GM18873 (cell line): ENCODE measurements around the gene SF3A1.
"Not testable (repeated sequence)": the region's sequence is repeated elsewhere in the genome, so short reads cannot be mapped to it uniquely, and the experiment has no call there.

Experiments
- ATAC-seq: cut with Tn5 transposase; IDR thresholded peaks from one replicate; pipeline ENCODE4 v1.9.1; 2021; ENCODE audit warnings: mild to moderate bottlenecking, moderate library complexity, moderate number of reproducible peaks; ENCODE audit not compliant: unreplicated experiment, low FRiP score

SF3A1 gene

DNA sequence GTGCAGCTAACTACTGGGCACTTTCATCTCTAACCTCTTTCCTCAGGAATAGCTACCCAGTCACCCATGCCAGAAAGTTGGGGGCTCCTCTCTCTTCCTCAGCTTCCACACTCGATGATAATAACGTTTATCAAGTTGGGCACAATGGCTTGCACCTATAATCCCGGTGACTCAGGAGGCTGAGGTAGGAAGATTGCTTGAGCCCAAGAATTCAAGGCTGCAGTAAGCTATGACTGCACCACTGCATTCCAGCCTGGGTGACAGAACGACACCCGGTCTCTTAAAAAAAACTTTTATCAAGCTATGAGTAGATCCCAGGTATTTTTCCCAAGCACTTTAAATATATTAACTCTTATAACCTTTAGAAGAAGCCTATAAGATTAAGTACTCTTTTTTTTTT is 2.0 kb downstream of the SF3A1 start:
- no peak for ATAC-seq

- no peak for ATAC-seq
These were observed 5.5 kb downstream of the SF3A1 start for GRCh38 chr22:30351226-30351625.

DNA sequence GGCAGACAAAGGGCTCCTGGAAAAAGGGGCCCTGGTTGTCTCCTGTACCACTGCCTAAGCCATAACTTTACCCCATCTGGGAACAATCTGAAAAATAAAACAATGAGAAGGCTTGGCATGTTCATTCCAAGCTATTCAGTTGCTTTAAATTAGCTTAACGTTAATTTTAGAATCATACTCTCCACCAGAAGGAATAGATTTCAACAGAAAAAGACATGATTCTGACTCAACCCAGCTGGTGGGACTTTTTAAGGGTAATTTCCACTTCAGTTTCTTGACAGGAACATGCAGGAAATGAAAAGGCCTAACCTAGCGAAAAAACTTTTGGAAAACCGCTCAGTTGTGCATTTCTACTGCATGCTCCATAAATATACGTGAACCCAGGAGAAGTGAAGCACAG is 7.9 kb downstream of the SF3A1 start:
- no peak for ATAC-seq

- no peak for ATAC-seq
These were observed 8.3 kb downstream of the SF3A1 start for GRCh38 chr22:30348404-30348803.

- no peak for ATAC-seq
These were observed 9.3 kb downstream of the SF3A1 start for GRCh38 chr22:30347255-30347892.

DNA sequence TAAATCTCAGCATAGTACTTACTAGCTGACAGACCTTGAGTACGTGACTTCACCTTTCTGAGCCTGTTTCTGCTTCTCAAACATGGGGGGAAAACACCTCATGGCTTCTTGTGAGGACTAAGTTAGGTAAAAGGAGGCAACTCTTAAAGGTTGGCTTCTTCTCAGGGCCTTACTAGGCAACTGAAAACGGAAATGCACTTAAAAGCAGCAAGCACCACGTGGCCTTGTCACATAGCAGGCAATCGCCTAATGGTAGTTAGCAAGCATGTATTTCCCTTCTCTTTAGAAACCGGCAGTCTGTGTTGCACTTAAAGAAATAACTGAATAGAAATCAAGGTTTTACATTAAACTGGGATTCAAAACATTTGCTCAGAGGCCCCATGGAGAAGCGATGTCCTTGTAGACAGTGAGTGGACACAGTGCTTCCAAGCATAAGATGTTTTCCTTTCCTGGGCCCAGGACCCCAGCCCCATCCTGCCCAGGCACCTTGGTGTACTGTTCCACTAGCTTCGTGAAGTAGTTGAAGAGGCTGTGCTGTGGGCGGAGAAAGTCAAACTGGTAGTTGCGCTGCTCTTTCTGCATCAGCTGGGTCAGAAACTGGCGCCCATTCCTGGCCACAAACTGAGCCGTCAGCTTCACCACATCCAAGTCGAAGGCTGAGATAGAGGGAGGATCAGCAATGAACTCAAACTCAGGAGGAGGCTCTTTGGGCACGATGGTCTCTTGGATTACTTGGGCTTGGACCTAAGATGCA is 12.1 kb downstream of the SF3A1 start:
- ATAC-seq: no peak

DNA sequence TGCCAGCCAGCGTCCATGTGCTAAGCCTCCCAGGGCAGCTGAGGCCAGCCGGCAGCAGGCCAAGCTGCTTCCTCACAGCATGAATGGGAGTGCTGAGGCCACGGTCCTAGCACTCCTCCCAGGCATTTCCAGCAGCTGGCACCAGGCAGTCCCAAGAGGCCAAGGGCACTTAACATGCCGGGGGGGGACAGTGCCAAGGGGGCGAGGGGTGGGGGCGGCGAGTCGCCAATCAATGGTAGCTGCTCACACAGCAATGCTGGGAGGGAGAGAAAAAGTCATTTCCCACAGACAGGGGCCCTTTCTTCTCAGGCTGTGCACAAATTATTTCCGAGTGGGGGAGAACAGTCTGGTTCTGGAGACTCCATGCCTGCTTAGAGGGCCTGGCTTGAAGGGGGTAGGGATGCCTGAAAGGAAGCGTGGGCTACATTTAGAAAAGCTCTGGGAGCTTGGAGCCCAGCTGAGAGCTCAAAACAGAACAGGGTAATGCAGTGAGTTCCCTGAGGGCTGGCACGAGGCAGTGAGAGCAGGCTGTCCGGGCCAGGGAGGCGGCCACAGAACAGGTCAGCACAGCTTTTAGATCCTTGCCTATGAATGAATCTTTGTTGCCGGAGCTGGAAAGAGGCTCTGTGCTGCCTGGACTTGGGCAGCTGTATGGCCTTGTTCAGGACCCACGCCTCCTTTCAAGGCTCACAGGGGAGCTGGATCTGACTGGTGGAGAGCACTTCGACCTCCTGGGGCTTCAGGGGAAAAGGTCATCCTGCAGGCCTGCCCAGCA is 15.6 kb downstream of the SF3A1 start:
- ATAC-seq: no peak

- no peak for ATAC-seq
These were observed 17.9 kb downstream of the SF3A1 start for GRCh38 chr22:30338802-30339201.

DNA sequence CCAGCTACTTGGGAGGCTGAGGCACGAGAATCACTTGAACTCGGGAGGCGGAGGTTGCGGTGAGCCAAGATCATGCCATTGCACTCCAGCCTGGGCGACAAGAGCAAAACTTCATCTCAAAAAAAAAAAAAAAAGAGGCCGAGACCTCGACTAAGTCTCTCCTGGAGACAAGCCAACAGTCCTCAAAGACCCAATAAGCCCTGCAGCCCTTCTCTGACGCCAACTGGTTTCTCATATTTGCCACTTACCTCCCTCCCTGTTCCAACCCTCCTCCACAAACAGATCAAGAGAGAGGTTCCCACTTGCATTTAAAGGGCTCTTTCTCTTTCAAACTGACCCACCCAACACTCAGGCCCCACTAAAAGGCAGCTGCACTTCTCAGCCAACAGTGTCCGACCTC is 18.4 kb downstream of the SF3A1 start:
- ATAC-seq: not testable (repeated sequence)

DNA sequence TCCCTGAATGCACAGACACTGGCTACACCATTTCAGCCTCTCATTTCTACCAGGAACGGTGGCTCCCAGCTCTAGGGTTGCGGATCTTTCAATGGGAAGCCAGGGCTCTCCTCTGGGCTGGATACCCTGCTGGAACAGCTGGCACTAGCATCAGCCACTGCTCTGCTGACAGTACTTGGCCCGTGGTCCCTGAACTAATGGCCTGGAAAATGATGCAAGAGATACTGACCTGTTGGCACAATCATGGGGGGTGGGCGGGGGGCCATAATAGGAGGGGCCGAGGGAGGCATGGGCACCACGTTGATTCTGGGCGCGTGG is 19.3 kb downstream of the SF3A1 start:
- no peak for ATAC-seq

DNA sequence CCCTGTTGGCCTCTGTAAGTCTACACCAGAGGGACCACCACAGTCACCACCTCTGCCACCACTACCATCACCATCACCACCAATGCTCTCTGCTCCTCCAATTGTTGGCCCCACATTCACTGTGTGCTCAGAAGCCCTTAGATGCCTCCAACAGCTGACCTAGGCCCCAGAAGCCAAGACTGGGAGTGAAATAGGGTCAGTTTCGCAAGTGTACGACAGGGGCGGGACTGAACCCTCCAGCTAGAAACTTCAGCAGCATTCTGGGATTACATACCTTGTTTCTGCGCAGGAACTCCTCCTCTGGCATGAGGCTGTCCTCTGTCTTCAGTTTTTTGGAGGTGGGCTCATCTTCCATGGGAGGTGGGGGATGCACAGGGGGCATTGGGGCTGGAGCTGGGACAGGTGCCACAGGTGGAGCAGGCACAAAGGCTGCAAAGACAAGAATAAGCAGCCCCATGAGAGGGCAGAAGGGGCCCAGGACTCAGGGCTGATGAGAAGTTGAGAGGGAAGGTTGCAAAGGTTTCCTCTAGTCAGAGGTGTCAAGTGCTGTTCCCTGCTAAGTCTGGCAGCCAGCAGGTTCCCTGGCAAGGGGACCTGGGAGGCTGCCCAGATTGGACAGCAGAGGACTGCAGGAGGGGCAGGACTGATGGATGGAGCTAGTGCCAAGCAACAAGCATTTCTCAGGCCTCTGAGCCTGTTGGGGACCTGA is 19.8 kb downstream of the SF3A1 start:
- ATAC-seq: no peak

DNA sequence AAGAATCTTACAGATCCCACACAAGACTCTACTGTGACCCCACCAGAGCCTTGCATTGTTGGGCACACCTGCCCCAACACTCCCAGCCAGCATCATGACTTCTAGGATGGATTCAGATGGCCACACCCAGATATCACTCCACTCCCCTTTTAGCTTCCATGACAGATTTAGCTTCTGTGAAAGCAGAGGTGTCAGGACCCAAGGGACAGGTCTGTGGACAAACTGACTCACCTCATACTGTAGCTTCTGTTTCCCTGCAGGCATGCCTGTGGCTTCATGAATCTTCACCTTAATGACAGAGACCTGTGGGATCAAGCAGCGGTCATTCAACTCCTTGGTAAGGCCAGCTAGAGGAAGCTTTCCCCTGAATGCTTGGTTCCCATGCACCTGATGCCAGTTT is 21.5 kb downstream of the SF3A1 start:
- ATAC-seq: no peak

DNA sequence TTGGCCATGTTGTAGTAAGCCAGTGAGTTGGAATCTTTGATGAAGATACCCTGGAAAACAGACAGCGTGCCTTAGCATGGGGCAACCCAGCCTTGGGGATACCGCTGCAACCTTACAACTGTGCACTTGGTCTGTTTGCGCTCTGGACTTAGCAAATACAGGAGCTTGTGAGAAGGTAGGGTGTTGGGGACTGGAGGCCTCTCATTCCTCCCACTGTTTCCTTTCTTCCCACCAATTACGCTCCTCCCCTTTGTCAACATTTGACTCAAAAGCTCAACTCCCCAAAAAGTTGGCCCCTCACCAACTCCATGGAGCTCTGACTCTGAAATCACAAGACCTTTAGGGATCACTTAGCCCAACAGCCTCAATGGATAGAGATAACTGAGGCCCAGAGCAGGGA is 22.0 kb downstream of the SF3A1 start:
- ATAC-seq: no peak

- no peak for ATAC-seq
These were observed 23.0 kb downstream of the SF3A1 start for GRCh38 chr22:30333707-30334087.

GRCh38 chr22:30332994-30333706 is 23.5 kb downstream of the SF3A1 start:
- no peak for ATAC-seq

- no peak for ATAC-seq
These were observed 24.1 kb downstream of the SF3A1 start for GRCh38 chr22:30332551-30332950.

- no peak for ATAC-seq
These were observed 28.1 kb downstream of the SF3A1 start for GRCh38 chr22:30328466-30329049.

GRCh38 chr22:30327864-30328345 is 28.8 kb downstream of the SF3A1 start:
- ATAC-seq: no peak

- peak; percentile 84 for ATAC-seq
These were observed 29.9 kb downstream of the SF3A1 start, which contains the start of gene TBC1D10A for GRCh38 chr22:30326706-30327362. Gene TBC1D10A, minus strand, starts transcription at chr22:30326941. Its CDS starts 60 bp downstream, at chr22:30326881.
